Keratinocyte (primary cell): Measurements from ENCODE around the gene VPS52. TPM values are rescaled to one million over a fixed set of nuclear protein-coding genes. Genes with fewer than 3 reads are reported as not detected.
A peak's percentile ranks its signal among the peaks of the same experiment; 100 is the strongest.

Experiments
- DNase-seq: peaks from one replicate; pipeline ENCODE4 v3.0.0-alpha.2; 2011; ENCODE audit warnings: low read depth, missing footprints, low spot score
- FAIRE-seq: peaks from 2 replicates; lab custom pipeline; 2011; peaks lifted over from hg19 to GRCh38; lab: Jason Lieb, UNC
- H2AFZ ChIP-seq: 2 replicates; pipeline ENCODE4 v1.6.0; 2012; ENCODE audit warnings: low read length, control low read depth, inconsistent platforms; ENCODE audit not compliant: control insufficient read depth
- H3K27ac ChIP-seq: 2 replicates; pipeline ENCODE4 v1.5.1; 2011; ENCODE audit warnings: low read length; ENCODE audit not compliant: control insufficient read depth, insufficient read depth
- H3K27me3 ChIP-seq: 3 replicates; pipeline ENCODE4 v1.6.0; 2011; ENCODE audit warnings: low read length; ENCODE audit not compliant: control insufficient read depth, insufficient read depth; ENCODE audit errors: extremely low read depth
- H3K36me3 ChIP-seq, 2 experiments: 2 replicates in 1 of 2; 3 replicates in 1 of 2; pipeline ENCODE4 v1.5.1; 2011; ENCODE audit warnings: low read length in 2 of 2, mild to moderate bottlenecking in 1 of 2; ENCODE audit not compliant: control insufficient read depth in 2 of 2, insufficient read depth in 2 of 2; ENCODE audit errors: extremely low read depth in 1 of 2
- H3K4me1 ChIP-seq: 3 replicates; pipeline ENCODE4 v1.5.1; 2011; ENCODE audit warnings: low read length; ENCODE audit not compliant: control insufficient read depth, insufficient read depth; ENCODE audit errors: extremely low read depth
- H3K4me2 ChIP-seq: 3 replicates; pipeline ENCODE4 v1.6.0; 2011; ENCODE audit warnings: low read depth, low read length; ENCODE audit not compliant: control insufficient read depth, insufficient read depth; ENCODE audit errors: extremely low read depth
- H3K4me3 ChIP-seq, 3 experiments: fragments of 200-600 bp in 1 of 3; sonication (generic) in 1 of 3; 2 replicates in 2 of 3; 3 replicates in 1 of 3; pipeline ENCODE4 v1.5.1; 2011 to 2016; ENCODE audit warnings: low read length in 3 of 3, mild to moderate bottlenecking in 3 of 3, control low read depth in 2 of 3, inconsistent platforms in 1 of 3, low read depth in 1 of 3, mixed read lengths in 1 of 3, mixed run types in 1 of 3, moderate library complexity in 1 of 3; ENCODE audit not compliant: control insufficient read depth in 2 of 3, insufficient read depth in 2 of 3; ENCODE audit errors: extremely low read depth in 1 of 3
- H3K79me2 ChIP-seq: 2 replicates; pipeline ENCODE4 v1.6.0; 2012; ENCODE audit warnings: low read length; ENCODE audit not compliant: control insufficient read depth, insufficient read depth
- H3K9ac ChIP-seq: 3 replicates; pipeline ENCODE4 v1.6.0; 2011; ENCODE audit warnings: low read length; ENCODE audit not compliant: control insufficient read depth, insufficient read depth; ENCODE audit errors: extremely low read depth
- H3K9me1 ChIP-seq: 3 replicates; pipeline ENCODE4 v1.6.0; 2011; ENCODE audit warnings: low read length; ENCODE audit not compliant: control insufficient read depth, insufficient read depth; ENCODE audit errors: extremely low read depth
- H3K9me3 ChIP-seq: 2 replicates; pipeline ENCODE4 v1.5.1; 2012; ENCODE audit warnings: low read depth, low read length; ENCODE audit not compliant: control insufficient read depth
- H4K20me1 ChIP-seq: 3 replicates; pipeline ENCODE4 v1.6.0; 2011; ENCODE audit warnings: low read length; ENCODE audit not compliant: control insufficient read depth, insufficient read depth; ENCODE audit errors: extremely low read depth
- EZH2 ChIP-seq: IDR thresholded peaks from one replicate; pipeline ENCODE4 v1.6.1; 2012; ENCODE audit warnings: inconsistent platforms, mild to moderate bottlenecking, low read length, moderate library complexity
- dilution Hi-C: fragments of 300-500 bp; cut with MboI; formaldehyde crosslinking; loops from one replicate; pipeline ENCODE4 v1.7.0; 2020; ENCODE audit warnings: low sequenced_read_pairs; ENCODE audit not compliant: extremely low pct_ligation_motif_present
- polyA plus RNA-seq, 5 experiments: library from polyadenylated mRNA; depleted of rRNA in 3 of 5; stranded (reverse) in 3 of 5; stranded (forward) in 1 of 5; unstranded in 1 of 5; fragments of >200 nt; gene quantifications; 1 replicate in 1 of 5; 2 replicates in 3 of 5; 3 replicates in 1 of 5; pipeline versions ENCODE4 v1.2.1 to v1.2.3, GENCODE V29; 2011 to 2012; ENCODE audit warnings: missing spikeins in 2 of 5, low read depth in 1 of 5, low replicate concordance in 1 of 5
- TF ChIP-seq, protein P1 (sequence below), 3 experiments: IDR thresholded peaks in 1 of 3; conservative IDR thresholded peaks in 1 of 3; optimal IDR thresholded peaks in 1 of 3; 2 replicates in 2 of 3; 3 replicates in 1 of 3; pipeline versions ENCODE3 to v1.5.1; 2011; ENCODE audit warnings: low read length in 3 of 3, mild to moderate bottlenecking in 3 of 3, moderate library complexity in 2 of 3, control low read depth in 1 of 3, inconsistent platforms in 1 of 3; ENCODE audit not compliant: insufficient read depth in 2 of 3; ENCODE audit errors: extremely low read depth in 1 of 3

The VPS52 gene
- polyA plus RNA-seq, 1 donor (not counting 4 experiments of a cell fraction or from before 2014, with no cell fraction given): 36.2 TPM

- TF ChIP-seq, protein P1, sequence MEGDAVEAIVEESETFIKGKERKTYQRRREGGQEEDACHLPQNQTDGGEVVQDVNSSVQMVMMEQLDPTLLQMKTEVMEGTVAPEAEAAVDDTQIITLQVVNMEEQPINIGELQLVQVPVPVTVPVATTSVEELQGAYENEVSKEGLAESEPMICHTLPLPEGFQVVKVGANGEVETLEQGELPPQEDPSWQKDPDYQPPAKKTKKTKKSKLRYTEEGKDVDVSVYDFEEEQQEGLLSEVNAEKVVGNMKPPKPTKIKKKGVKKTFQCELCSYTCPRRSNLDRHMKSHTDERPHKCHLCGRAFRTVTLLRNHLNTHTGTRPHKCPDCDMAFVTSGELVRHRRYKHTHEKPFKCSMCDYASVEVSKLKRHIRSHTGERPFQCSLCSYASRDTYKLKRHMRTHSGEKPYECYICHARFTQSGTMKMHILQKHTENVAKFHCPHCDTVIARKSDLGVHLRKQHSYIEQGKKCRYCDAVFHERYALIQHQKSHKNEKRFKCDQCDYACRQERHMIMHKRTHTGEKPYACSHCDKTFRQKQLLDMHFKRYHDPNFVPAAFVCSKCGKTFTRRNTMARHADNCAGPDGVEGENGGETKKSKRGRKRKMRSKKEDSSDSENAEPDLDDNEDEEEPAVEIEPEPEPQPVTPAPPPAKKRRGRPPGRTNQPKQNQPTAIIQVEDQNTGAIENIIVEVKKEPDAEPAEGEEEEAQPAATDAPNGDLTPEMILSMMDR (optimal IDR thresholded peaks at IDR 0.05 in 1 of 3, IDR thresholded peaks at IDR 0.05 in 1 of 3, conservative IDR thresholded peaks at IDR 0.05 in 1 of 3; ENCODE audit: extremely low read depth in 1 of 3, insufficient read depth in 2 of 3, low read length in 3 of 3): no peak
- no peak for TF ChIP-seq EZH2
- Histone ChIP-seq H2AFZ (peak within 1 kb of the TSS; percentile 50), H3K4me2 (peak within 1 kb of the TSS; percentile 98), H3K79me2 (peaks cover 33% of the 10 kb centered on the region), H3K4me1 (peaks cover 46% of the 10 kb centered on the region), H3K4me3 (peak within 1 kb of the TSS; percentile 74 to 80 (median 79)), H3K9me1 (peaks cover 5% of the 10 kb centered on the region), H4K20me1 (no peaks in the 10 kb centered on the region), H3K9ac (peak within 1 kb of the TSS; percentile 88), H3K36me3 (peaks cover 18 to 29% of the 10 kb centered on the region in 2 experiments), H3K9me3 (no peaks in the 10 kb centered on the region), H3K27ac (peak within 1 kb of the TSS; percentile 88), H3K27me3 (no peaks in the 10 kb centered on the region)
- DNase-seq (no peak), FAIRE-seq (no peak)
- dilution Hi-C loops: no loop called here
Observed at GRCh38 chr6:33204415-33205190, 67.1 kb downstream of the VPS52 start, which contains the start of gene HSD17B8. HSD17B8 (plus strand) TSS chr6:33204655; CDS start chr6:33204669, 14 bp downstream.

GRCh38 chr6:33204165-33204414 is 67.6 kb downstream of the VPS52 start:
- H3K4me1 ChIP-seq: peaks cover 50% of the 10 kb centered on the region
- H3K9me3 ChIP-seq: no peaks in the 10 kb centered on the region
- peak overlapping the region; percentile 98 for H3K4me2 ChIP-seq
- no peaks in the 10 kb centered on the region for H3K27me3 ChIP-seq
- no peaks in the 10 kb centered on the region for H4K20me1 ChIP-seq
- dilution Hi-C loops: no loop called here
- TF ChIP-seq, protein P1 (optimal IDR thresholded peaks at IDR 0.05 in 1 of 3, IDR thresholded peaks at IDR 0.05 in 1 of 3, conservative IDR thresholded peaks at IDR 0.05 in 1 of 3; ENCODE audit: extremely low read depth in 1 of 3, insufficient read depth in 2 of 3, low read length in 3 of 3): no peak
- TF ChIP-seq EZH2: no peak
- no peak for DNase-seq
- H3K36me3 ChIP-seq: peaks cover 18 to 26% of the 10 kb centered on the region in 2 experiments
- H3K4me3 ChIP-seq: peak overlapping the region in 1 of 3 experiments; percentile 23
- FAIRE-seq: no peak
- H3K27ac ChIP-seq: no peak overlapping the region
- H3K79me2 ChIP-seq: peaks cover 37% of the 10 kb centered on the region
- H3K9me1 ChIP-seq: peaks cover 5% of the 10 kb centered on the region
- H3K9ac ChIP-seq: no peak overlapping the region
- H2AFZ ChIP-seq: no peak overlapping the region
